Neural cell (in vitro differentiated cells): Measurements from ENCODE around the gene LRFN5. TPM values are rescaled to one million over a fixed set of nuclear protein-coding genes. Genes with fewer than 3 reads are reported as not detected.
A peak's percentile ranks its signal among the peaks of the same experiment; 100 is the strongest.

Experiments
- H2AFZ ChIP-seq: fragments of 200-600, 300-800 bp; sonication (generic), shearing (Covaris generic); 2 replicates; pipeline ENCODE4 v1.6.0; 2014; ENCODE audit warnings: low read depth, mild to moderate bottlenecking, antibody characterized with exemption, low read length, moderate library complexity
- H3F3A ChIP-seq: fragments of 200-600 bp; shearing (Covaris generic); 2 replicates; pipeline ENCODE4 v1.6.1; 2016; ENCODE audit warnings: mild to moderate bottlenecking, moderate library complexity, mixed read lengths, antibody characterized with exemption, low read length; ENCODE audit not compliant: insufficient read depth, poor library complexity, severe bottlenecking
- H3K27ac ChIP-seq: fragments of 200-600, 300-800 bp; sonication (generic), shearing (Covaris generic); 2 replicates; pipeline ENCODE4 v1.5.1; 2014; ENCODE audit warnings: mild to moderate bottlenecking, low read length, moderate library complexity
- H3K27me3 ChIP-seq: fragments of 300-800, 200-600 bp; sonication (generic), shearing (Covaris generic); 2 replicates; pipeline ENCODE4 v1.6.0; 2014; ENCODE audit warnings: mild to moderate bottlenecking, low read depth, low read length, moderate library complexity; ENCODE audit not compliant: insufficient read depth
- H3K36me3 ChIP-seq: fragments of 300-800, 200-600 bp; sonication (generic), shearing (Covaris generic); 2 replicates; pipeline ENCODE4 v1.5.1; 2014; ENCODE audit warnings: mild to moderate bottlenecking, antibody characterized with exemption, low read length, moderate library complexity; ENCODE audit not compliant: insufficient read depth
- H3K4me2 ChIP-seq: fragments of 300-800, 200-600 bp; sonication (generic), shearing (Covaris generic); 2 replicates; pipeline ENCODE4 v1.6.0; 2014; ENCODE audit warnings: mild to moderate bottlenecking, low read length
- H3K4me3 ChIP-seq: fragments of 300-800, 200-600 bp; sonication (generic), shearing (Covaris generic); 2 replicates; pipeline ENCODE4 v1.5.1; 2014; ENCODE audit warnings: mild to moderate bottlenecking, low read length, moderate library complexity
- H3K79me2 ChIP-seq: fragments of 200-600 bp; shearing (Covaris generic); replicated peaks from 2 replicates; pipeline ENCODE4 v1.6.0; 2014; ENCODE audit warnings: mild to moderate bottlenecking, low read length, moderate library complexity; ENCODE audit not compliant: insufficient read depth
- H3K9ac ChIP-seq: fragments of 300-800, 200-600 bp; sonication (generic), shearing (Covaris generic); 2 replicates; pipeline ENCODE4 v1.6.1; 2016; ENCODE audit warnings: mild to moderate bottlenecking, low read length, mixed read lengths
- H3K9me2 ChIP-seq: fragments of 200-600 bp; shearing (Covaris generic); 2 replicates; pipeline ENCODE4 v1.6.1; 2016; ENCODE audit warnings: mild to moderate bottlenecking, low read length, mixed read lengths; ENCODE audit not compliant: insufficient read depth
- H3K9me3 ChIP-seq: fragments of 200-600, 300-800 bp; sonication (generic), shearing (Covaris generic); 2 replicates; pipeline ENCODE4 v1.6.1; 2016; ENCODE audit warnings: mild to moderate bottlenecking, mixed run types, low read length, moderate library complexity, mixed read lengths
- H4K20me1 ChIP-seq: fragments of 200-600 bp; shearing (Covaris generic); 2 replicates; pipeline ENCODE4 v1.6.1; 2016; ENCODE audit warnings: mild to moderate bottlenecking, mixed run types; ENCODE audit not compliant: insufficient read depth
- EP300 ChIP-seq: fragments of 450-650 bp; conservative IDR thresholded peaks from 2 replicates; pipeline ENCODE4 v1.6.1; 2014; ENCODE audit warnings: antibody characterized with exemption, mild to moderate bottlenecking, moderate library complexity; ENCODE audit not compliant: poor library complexity, severe bottlenecking
- EZH2 ChIP-seq: fragments of 200-600, 300-800 bp; shearing (Covaris generic), sonication (generic); IDR thresholded peaks from 2 replicates; pipeline ENCODE4 v1.6.1; 2014; ENCODE audit warnings: antibody characterized with exemption, low read length, borderline replicate concordance, mild to moderate bottlenecking; ENCODE audit not compliant: insufficient read depth, poor library complexity, severe bottlenecking
- MXI1 ChIP-seq: fragments of 450-650 bp; conservative IDR thresholded peaks from 2 replicates; pipeline ENCODE4 v1.6.1; 2014; ENCODE audit warnings: antibody characterized with exemption, mild to moderate bottlenecking; ENCODE audit not compliant: poor library complexity, severe bottlenecking
- POLR2AphosphoS5 ChIP-seq: IDR thresholded peaks from 2 replicates; pipeline ENCODE4 v1.6.1; 2012
- RAD21 ChIP-seq: fragments of 450-650 bp; conservative IDR thresholded peaks from 2 replicates; pipeline ENCODE4 v1.6.1; 2014; ENCODE audit warnings: antibody characterized with exemption, mild to moderate bottlenecking, moderate library complexity
- SMC3 ChIP-seq: fragments of 450-650 bp; conservative IDR thresholded peaks from 2 replicates; pipeline ENCODE4 v1.6.1; 2014; ENCODE audit warnings: antibody characterized with exemption, mild to moderate bottlenecking, moderate library complexity; ENCODE audit not compliant: poor library complexity
- TAF1 ChIP-seq: IDR thresholded peaks from 2 replicates; pipeline ENCODE4 v1.6.1; 2012; ENCODE audit warnings: low read depth
- polyA plus RNA-seq: library from polyadenylated mRNA; depleted of rRNA; stranded (reverse); fragments of >200 nt; gene quantifications from 2 replicates; pipeline ENCODE4 v1.2.3, GENCODE V29; 2014
- TF ChIP-seq, protein P1 (sequence below): IDR thresholded peaks from 2 replicates; pipeline ENCODE4 v1.6.1; 2012; ENCODE audit warnings: borderline replicate concordance
- TF ChIP-seq, protein P2 (sequence below): fragments of 450-650 bp; IDR thresholded peaks from 2 replicates; pipeline ENCODE4 v1.5.1; 2014; ENCODE audit warnings: antibody characterized with exemption, mild to moderate bottlenecking, moderate library complexity; ENCODE audit not compliant: poor library complexity, severe bottlenecking

LRFN5 gene
- polyA plus RNA-seq, 1 donor from 2014 or later = 24.5 TPM

DNA sequence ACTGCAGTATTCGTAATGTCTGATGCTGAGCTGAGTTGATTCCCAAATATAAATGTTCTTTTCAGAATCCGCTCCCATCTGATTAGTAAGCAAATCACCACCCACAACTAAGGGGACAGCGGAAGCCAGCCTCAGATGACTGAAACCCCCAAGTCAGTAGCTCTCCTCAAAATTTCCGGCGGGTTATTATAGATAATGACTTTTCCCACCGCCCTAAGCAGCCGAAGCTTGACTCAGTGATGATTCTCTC lies 469 bp upstream of the LRFN5 start:
- Histone ChIP-seq H3K27me3 (peaks cover 56% of the 10 kb centered on the region), H3K4me3 (peak overlapping the region; percentile 84), H3K9me3 (no peaks in the 10 kb centered on the region), H4K20me1 (no peaks in the 10 kb centered on the region), H3K36me3 (no peaks in the 10 kb centered on the region), H3K9me2 (no peaks in the 10 kb centered on the region), H3K27ac (peak overlapping the region; percentile 32), H2AFZ (peak overlapping the region; percentile 58), H3F3A (peaks cover 5% of the 10 kb centered on the region), H3K4me2 (peak overlapping the region; percentile 81), H3K79me2 (peaks cover 3% of the 10 kb centered on the region), H3K9ac (peak overlapping the region; percentile 73)
- no peak for TF ChIP-seq RAD21
- TF ChIP-seq EZH2 = no peak
- TF ChIP-seq, protein P1, sequence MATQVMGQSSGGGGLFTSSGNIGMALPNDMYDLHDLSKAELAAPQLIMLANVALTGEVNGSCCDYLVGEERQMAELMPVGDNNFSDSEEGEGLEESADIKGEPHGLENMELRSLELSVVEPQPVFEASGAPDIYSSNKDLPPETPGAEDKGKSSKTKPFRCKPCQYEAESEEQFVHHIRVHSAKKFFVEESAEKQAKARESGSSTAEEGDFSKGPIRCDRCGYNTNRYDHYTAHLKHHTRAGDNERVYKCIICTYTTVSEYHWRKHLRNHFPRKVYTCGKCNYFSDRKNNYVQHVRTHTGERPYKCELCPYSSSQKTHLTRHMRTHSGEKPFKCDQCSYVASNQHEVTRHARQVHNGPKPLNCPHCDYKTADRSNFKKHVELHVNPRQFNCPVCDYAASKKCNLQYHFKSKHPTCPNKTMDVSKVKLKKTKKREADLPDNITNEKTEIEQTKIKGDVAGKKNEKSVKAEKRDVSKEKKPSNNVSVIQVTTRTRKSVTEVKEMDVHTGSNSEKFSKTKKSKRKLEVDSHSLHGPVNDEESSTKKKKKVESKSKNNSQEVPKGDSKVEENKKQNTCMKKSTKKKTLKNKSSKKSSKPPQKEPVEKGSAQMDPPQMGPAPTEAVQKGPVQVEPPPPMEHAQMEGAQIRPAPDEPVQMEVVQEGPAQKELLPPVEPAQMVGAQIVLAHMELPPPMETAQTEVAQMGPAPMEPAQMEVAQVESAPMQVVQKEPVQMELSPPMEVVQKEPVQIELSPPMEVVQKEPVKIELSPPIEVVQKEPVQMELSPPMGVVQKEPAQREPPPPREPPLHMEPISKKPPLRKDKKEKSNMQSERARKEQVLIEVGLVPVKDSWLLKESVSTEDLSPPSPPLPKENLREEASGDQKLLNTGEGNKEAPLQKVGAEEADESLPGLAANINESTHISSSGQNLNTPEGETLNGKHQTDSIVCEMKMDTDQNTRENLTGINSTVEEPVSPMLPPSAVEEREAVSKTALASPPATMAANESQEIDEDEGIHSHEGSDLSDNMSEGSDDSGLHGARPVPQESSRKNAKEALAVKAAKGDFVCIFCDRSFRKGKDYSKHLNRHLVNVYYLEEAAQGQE = no peak
- TF ChIP-seq, protein P2, sequence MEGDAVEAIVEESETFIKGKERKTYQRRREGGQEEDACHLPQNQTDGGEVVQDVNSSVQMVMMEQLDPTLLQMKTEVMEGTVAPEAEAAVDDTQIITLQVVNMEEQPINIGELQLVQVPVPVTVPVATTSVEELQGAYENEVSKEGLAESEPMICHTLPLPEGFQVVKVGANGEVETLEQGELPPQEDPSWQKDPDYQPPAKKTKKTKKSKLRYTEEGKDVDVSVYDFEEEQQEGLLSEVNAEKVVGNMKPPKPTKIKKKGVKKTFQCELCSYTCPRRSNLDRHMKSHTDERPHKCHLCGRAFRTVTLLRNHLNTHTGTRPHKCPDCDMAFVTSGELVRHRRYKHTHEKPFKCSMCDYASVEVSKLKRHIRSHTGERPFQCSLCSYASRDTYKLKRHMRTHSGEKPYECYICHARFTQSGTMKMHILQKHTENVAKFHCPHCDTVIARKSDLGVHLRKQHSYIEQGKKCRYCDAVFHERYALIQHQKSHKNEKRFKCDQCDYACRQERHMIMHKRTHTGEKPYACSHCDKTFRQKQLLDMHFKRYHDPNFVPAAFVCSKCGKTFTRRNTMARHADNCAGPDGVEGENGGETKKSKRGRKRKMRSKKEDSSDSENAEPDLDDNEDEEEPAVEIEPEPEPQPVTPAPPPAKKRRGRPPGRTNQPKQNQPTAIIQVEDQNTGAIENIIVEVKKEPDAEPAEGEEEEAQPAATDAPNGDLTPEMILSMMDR = no peak
- no peak for TF ChIP-seq POLR2AphosphoS5
- no peak for TF ChIP-seq EP300
- no peak for TF ChIP-seq MXI1
- no peak for TF ChIP-seq TAF1
- no peak for TF ChIP-seq SMC3

- no peaks in the 10 kb centered on the region for H3K9me3 ChIP-seq
- peaks cover 56% of the 10 kb centered on the region for H3K27me3 ChIP-seq
- H3K4me3 ChIP-seq = peak overlapping the region; percentile 84
- no peaks in the 10 kb centered on the region for H3K9me2 ChIP-seq
- peaks cover 5% of the 10 kb centered on the region for H3F3A ChIP-seq
- H2AFZ ChIP-seq = peak overlapping the region; percentile 49
- H4K20me1 ChIP-seq = no peaks in the 10 kb centered on the region
- no peak for TF ChIP-seq TAF1
- TF ChIP-seq EP300 = no peak
- TF ChIP-seq, protein P1 = no peak
- no peak for TF ChIP-seq MXI1
- TF ChIP-seq, protein P2 = no peak
- no peak for TF ChIP-seq RAD21
- TF ChIP-seq POLR2AphosphoS5 = no peak
- no peak for TF ChIP-seq EZH2
- no peak for TF ChIP-seq SMC3
- peak overlapping the region; percentile 68 for H3K27ac ChIP-seq
- H3K4me2 ChIP-seq = peak overlapping the region; percentile 99
- no peaks in the 10 kb centered on the region for H3K36me3 ChIP-seq
- peak overlapping the region; percentile 73 for H3K9ac ChIP-seq
- H3K79me2 ChIP-seq = peaks cover 3% of the 10 kb centered on the region
Observed at GRCh38 chr14:41607304-41607775, 664 bp downstream of the LRFN5 start.
